ENCODE data around the gene CES2.

CES2 gene

GRCh38 chr16:66908116-66908515 lies 27.2 kb upstream of the CES2 start:
- H3K4me3 Mint-ChIP-seq: no peak overlapping the region
- H3K27ac Mint-ChIP-seq: no peak overlapping the region
- H3K4me1 Mint-ChIP-seq (ENCODE audit: low read depth): peaks cover 9% of the 10 kb centered on the region
- H3K27me3 Mint-ChIP-seq (ENCODE audit: low read depth): no peaks in the 10 kb centered on the region
- H3K36me3 Mint-ChIP-seq (ENCODE audit: low read depth): no peaks in the 10 kb centered on the region
- H3K9me3 Mint-ChIP-seq: no peaks in the 10 kb centered on the region

GRCh38 chr16:66908762-66909559 lies 26.4 kb upstream of the CES2 start:
- Mint-ChIP-seq H3K4me1 (ENCODE audit: low read depth) (peaks cover 9% of the 10 kb centered on the region), H3K9me3 (no peaks in the 10 kb centered on the region), H3K27me3 (ENCODE audit: low read depth) (no peaks in the 10 kb centered on the region), H3K4me3 (no peak overlapping the region), H3K36me3 (ENCODE audit: low read depth) (no peaks in the 10 kb centered on the region), H3K27ac (no peak overlapping the region)

- H3K27me3 Mint-ChIP-seq (ENCODE audit: low read depth): no peaks in the 10 kb centered on the region
- H3K9me3 Mint-ChIP-seq: no peaks in the 10 kb centered on the region
- H3K4me1 Mint-ChIP-seq (ENCODE audit: low read depth): peaks cover 9% of the 10 kb centered on the region
These were observed 25.0 kb upstream of the CES2 start for GRCh38 chr16:66910175-66910940.

GRCh38 chr16:66911112-66911511 lies 24.2 kb upstream of the CES2 start:
- Mint-ChIP-seq H3K4me3 (no peak overlapping the region), H3K36me3 (ENCODE audit: low read depth) (no peaks in the 10 kb centered on the region), H3K9me3 (no peaks in the 10 kb centered on the region), H3K4me1 (ENCODE audit: low read depth) (peaks cover 5% of the 10 kb centered on the region), H3K27me3 (ENCODE audit: low read depth) (no peaks in the 10 kb centered on the region), H3K27ac (no peak overlapping the region)

More at GRCh38 chr16:66910175-66910940, 25.0 kb upstream of the CES2 start:
- Mint-ChIP-seq H3K36me3 (ENCODE audit: low read depth) (no peaks in the 10 kb centered on the region), H3K4me3 (no peak overlapping the region), H3K27ac (no peak overlapping the region)

GRCh38 chr16:66911801-66912200 lies 23.5 kb upstream of the CES2 start:
- no peak overlapping the region for H3K27ac Mint-ChIP-seq
- H3K4me3 Mint-ChIP-seq: no peak overlapping the region
- no peaks in the 10 kb centered on the region for H3K4me1 Mint-ChIP-seq (ENCODE audit: low read depth)
- no peaks in the 10 kb centered on the region for H3K9me3 Mint-ChIP-seq
- no peaks in the 10 kb centered on the region for H3K36me3 Mint-ChIP-seq (ENCODE audit: low read depth)
- no peaks in the 10 kb centered on the region for H3K27me3 Mint-ChIP-seq (ENCODE audit: low read depth)

- Mint-ChIP-seq H3K27ac (no peak overlapping the region), H3K27me3 (ENCODE audit: low read depth) (peaks cover under 1% of the 10 kb centered on the region)
These were observed 22.2 kb upstream of the CES2 start for GRCh38 chr16:66913081-66913480.

GRCh38 chr16:66913711-66914110 lies 21.6 kb upstream of the CES2 start:
- no peak overlapping the region for H3K4me3 Mint-ChIP-seq
- no peaks in the 10 kb centered on the region for H3K36me3 Mint-ChIP-seq (ENCODE audit: low read depth)
- no peak overlapping the region for H3K27ac Mint-ChIP-seq
- H3K9me3 Mint-ChIP-seq: no peaks in the 10 kb centered on the region
- H3K27me3 Mint-ChIP-seq (ENCODE audit: low read depth): peaks cover 4% of the 10 kb centered on the region
- no peaks in the 10 kb centered on the region for H3K4me1 Mint-ChIP-seq (ENCODE audit: low read depth)

More at GRCh38 chr16:66913081-66913480, 22.2 kb upstream of the CES2 start:
- H3K4me1 Mint-ChIP-seq (ENCODE audit: low read depth): no peaks in the 10 kb centered on the region
- no peak overlapping the region for H3K4me3 Mint-ChIP-seq
- H3K36me3 Mint-ChIP-seq (ENCODE audit: low read depth): no peaks in the 10 kb centered on the region
- H3K9me3 Mint-ChIP-seq: no peaks in the 10 kb centered on the region

GRCh38 chr16:66914541-66914940 lies 20.8 kb upstream of the CES2 start:
- no peak overlapping the region for H3K4me3 Mint-ChIP-seq
- H3K36me3 Mint-ChIP-seq (ENCODE audit: low read depth): no peaks in the 10 kb centered on the region
- no peak overlapping the region for H3K27ac Mint-ChIP-seq
- H3K4me1 Mint-ChIP-seq (ENCODE audit: low read depth): no peaks in the 10 kb centered on the region
- H3K9me3 Mint-ChIP-seq: no peaks in the 10 kb centered on the region
- peaks cover 4% of the 10 kb centered on the region for H3K27me3 Mint-ChIP-seq (ENCODE audit: low read depth)

- Mint-ChIP-seq H3K4me1 (ENCODE audit: low read depth) (no peaks in the 10 kb centered on the region), H3K9me3 (no peaks in the 10 kb centered on the region), H3K27me3 (ENCODE audit: low read depth) (peaks cover 4% of the 10 kb centered on the region), H3K4me3 (no peak overlapping the region), H3K36me3 (ENCODE audit: low read depth) (no peaks in the 10 kb centered on the region), H3K27ac (no peak overlapping the region)
These were observed 20.3 kb upstream of the CES2 start for GRCh38 chr16:66915041-66915440.

GRCh38 chr16:66916518-66916917 lies 18.8 kb upstream of the CES2 start:
- Mint-ChIP-seq H3K9me3 (no peaks in the 10 kb centered on the region), H3K36me3 (ENCODE audit: low read depth) (no peaks in the 10 kb centered on the region), H3K4me1 (ENCODE audit: low read depth) (no peaks in the 10 kb centered on the region), H3K27ac (no peak overlapping the region), H3K27me3 (ENCODE audit: low read depth) (peaks cover 11% of the 10 kb centered on the region), H3K4me3 (no peak overlapping the region)

- Mint-ChIP-seq H3K27ac (no peak overlapping the region), H3K9me3 (no peaks in the 10 kb centered on the region), H3K4me1 (ENCODE audit: low read depth) (no peaks in the 10 kb centered on the region), H3K27me3 (ENCODE audit: low read depth) (peaks cover 11% of the 10 kb centered on the region), H3K4me3 (no peak overlapping the region), H3K36me3 (ENCODE audit: low read depth) (no peaks in the 10 kb centered on the region)
These were observed 17.6 kb upstream of the CES2 start for GRCh38 chr16:66917741-66918140.

- Mint-ChIP-seq H3K27ac (no peak overlapping the region), H3K36me3 (ENCODE audit: low read depth) (no peaks in the 10 kb centered on the region), H3K4me3 (no peak overlapping the region), H3K4me1 (ENCODE audit: low read depth) (no peaks in the 10 kb centered on the region), H3K27me3 (ENCODE audit: low read depth) (peaks cover 17% of the 10 kb centered on the region), H3K9me3 (no peaks in the 10 kb centered on the region)
These were observed 17.0 kb upstream of the CES2 start for GRCh38 chr16:66918355-66918754.

- Mint-ChIP-seq H3K27me3 (ENCODE audit: low read depth) (peaks cover 24% of the 10 kb centered on the region), H3K4me1 (ENCODE audit: low read depth) (peaks cover 4% of the 10 kb centered on the region), H3K4me3 (no peak within 1 kb of the TSS), H3K36me3 (ENCODE audit: low read depth) (no peaks in the 10 kb centered on the region), H3K9me3 (no peaks in the 10 kb centered on the region), H3K27ac (no peak within 1 kb of the TSS)
These were observed 16.3 kb upstream of the CES2 start, which contains the start of gene CDH16 for GRCh38 chr16:66918803-66919568. TSS of gene CDH16 (minus strand) at chr16:66918885. CDS start at chr16:66918065, 820 bp downstream.

GRCh38 chr16:66919569-66920298 lies 15.6 kb upstream of the CES2 start:
- no peak overlapping the region for H3K4me3 Mint-ChIP-seq
- H3K36me3 Mint-ChIP-seq (ENCODE audit: low read depth): no peaks in the 10 kb centered on the region
- no peaks in the 10 kb centered on the region for H3K9me3 Mint-ChIP-seq
- peaks cover 4% of the 10 kb centered on the region for H3K4me1 Mint-ChIP-seq (ENCODE audit: low read depth)
- no peak overlapping the region for H3K27ac Mint-ChIP-seq
- H3K27me3 Mint-ChIP-seq (ENCODE audit: low read depth): peaks cover 31% of the 10 kb centered on the region
